Transverse colon (tissue), 4 donors: ENCODE results near the gene CDK5RAP1. TPM values are rescaled to one million over a fixed set of nuclear protein-coding genes. Genes with fewer than 3 reads are reported as not detected.

Experiments
- DNase-seq: peaks from one replicate; pipeline ENCODE4 v3.0.0-alpha.2; 2019
- H3K27ac ChIP-seq, 4 donors: fragments of 200-600 bp; sonication (generic); 2 replicates each; pipeline ENCODE4 v1.5.1; 2016 to 2018; ENCODE audit warnings: inconsistent platforms in 4 of 4
- H3K27me3 ChIP-seq: fragments of 200-600 bp; sonication (generic); 2 replicates; pipeline ENCODE4 v1.5.1; 2017; ENCODE audit warnings: inconsistent platforms
- H3K36me3 ChIP-seq, 4 donors: fragments of 200-600 bp; sonication (generic); 2 replicates each; pipeline ENCODE4 v1.5.1; 2017 to 2019; ENCODE audit warnings: inconsistent platforms in 4 of 4
- H3K4me1 ChIP-seq, 4 donors: fragments of 200-600 bp; sonication (generic); 2 replicates each; pipeline ENCODE4 v1.5.1; 2017 to 2020; ENCODE audit warnings: inconsistent platforms in 4 of 4
- H3K4me3 ChIP-seq, 4 donors: fragments of 200-600 bp; sonication (generic); 1 replicate in 1 of 4; 2 replicates in 3 of 4; pipeline versions ENCODE4 v1.5.1 to v1.6.1; 2017 to 2019; ENCODE audit warnings: inconsistent platforms in 4 of 4
- H3K9me3 ChIP-seq, 2 donors: fragments of 200-600 bp; sonication (generic); 2 replicates each; pipeline ENCODE4 v1.5.1; 2017 to 2019; ENCODE audit warnings: inconsistent platforms in 2 of 2
- CTCF ChIP-seq, 5 experiments: fragments of 200-600 bp in 3 of 5; fragments of 450-650 bp in 2 of 5; sonication (generic) in 3 of 5; IDR thresholded peaks; 1 replicate in 2 of 5; 2 replicates in 3 of 5; pipeline ENCODE4 v1.5.1; 2016 to 2017; ENCODE audit warnings: antibody characterized with exemption in 5 of 5, inconsistent platforms in 3 of 5, mild to moderate bottlenecking in 2 of 5, moderate library complexity in 1 of 5
- EP300 ChIP-seq: sonication (generic); formaldehyde crosslinking; IDR thresholded peaks from one replicate; pipeline ENCODE4 v1.6.1; 2017; ENCODE audit warnings: antibody characterized with exemption, low read depth
- POLR2A ChIP-seq: fragments of 450-650 bp; IDR thresholded peaks from one replicate; pipeline ENCODE4 v1.6.1; 2016; ENCODE audit warnings: antibody characterized with exemption, mild to moderate bottlenecking, moderate library complexity
- POLR2AphosphoS5 ChIP-seq, 3 donors: sonication (generic); formaldehyde crosslinking; IDR thresholded peaks; one replicate each; pipeline ENCODE4 v1.6.1; 2016; ENCODE audit warnings: antibody characterized with exemption in 3 of 3
- WGBS, 2 donors: methylation state at CpG; one replicate each; pipeline ENCODE4 v1.1.5; 2018; ENCODE audit warnings: low coverage in 1 of 2; 5-methylcytosine and 5-hydroxymethylcytosine counted together
- in situ Hi-C, 4 donors: fragments of 200-750 bp; cut with MboI; loops; one replicate each; pipeline versions ENCODE4 v1.15.0 to v1.15.1; 2017; ENCODE audit warnings: low sequenced_read_pairs in 3 of 4, low pct_ligation_motif_present in 1 of 4, low pct_unique_long_range_greater_than_20kb in 1 of 4
- intact Hi-C: fragments of 100-400 bp; cut with DNase I; formaldehyde crosslinking; loops from one replicate; pipeline ENCODE4 v1.15.1; 2023; ENCODE audit warnings: low total_unique reads
- total RNA-seq, 4 donors: library from RNA; depleted of rRNA; stranded (reverse); fragments of >200 nt; gene quantifications; one replicate each; pipeline ENCODE4 v1.1.0, GENCODE V29; 2016

CDK5RAP1 gene
- total RNA-seq, 4 donors from 2014 or later, result 8.6 to 21.3 (median 20.3) TPM

- Histone ChIP-seq H3K4me1 (no peaks in the 10 kb centered on the region), H3K9me3 (no peaks in the 10 kb centered on the region), H3K27me3 (no peaks in the 10 kb centered on the region), H3K36me3 (no peaks in the 10 kb centered on the region), H3K4me3 (no peak overlapping the region), H3K27ac (no peak overlapping the region)
- in situ Hi-C loops, result no loop called here
- 91 to 92% methylated on average over 5 to 10 of the region's 11 CpGs for WGBS, 2 donors
- TF ChIP-seq POLR2AphosphoS5 (IDR thresholded peaks at IDR 0.05), result no peak
- no peak for TF ChIP-seq CTCF (IDR thresholded peaks at IDR 0.05)
- TF ChIP-seq EP300, result no peak
- TF ChIP-seq POLR2A, result no peak
- no peak for DNase-seq
- intact Hi-C loops, result no loop called here
These were observed 53.0 kb downstream of the CDK5RAP1 start for GRCh38 chr20:33348136-33348937.

GRCh38 chr20:33345342-33345741 is 56.0 kb downstream of the CDK5RAP1 start:
- intact Hi-C loops, result no loop called here
- Histone ChIP-seq H3K27ac (no peak overlapping the region), H3K9me3 (no peaks in the 10 kb centered on the region), H3K4me1 (no peaks in the 10 kb centered on the region), H3K4me3 (no peak overlapping the region), H3K36me3 (no peaks in the 10 kb centered on the region), H3K27me3 (no peaks in the 10 kb centered on the region)
- no peak for TF ChIP-seq POLR2AphosphoS5 (IDR thresholded peaks at IDR 0.05)
- 77 to 81% methylated on average over 7 to 9 of the region's 9 CpGs for WGBS, 2 donors
- in situ Hi-C loops, result no loop called here
- DNase-seq, result no peak

- H3K27me3 ChIP-seq, result no peaks in the 10 kb centered on the region
- TF ChIP-seq POLR2AphosphoS5 (IDR thresholded peaks at IDR 0.05) (no peak), EP300 (no peak), POLR2A (no peak), CTCF (IDR thresholded peaks at IDR 0.05) (no peak)
- WGBS, 2 donors, result 83 to 97% methylated on average over 2 to 4 of the region's 4 CpGs
These were observed 57.8 kb downstream of the CDK5RAP1 start for GRCh38 chr20:33343521-33343920.

GRCh38 chr20:33339515-33340058 is 61.7 kb downstream of the CDK5RAP1 start:
- H3K4me1 ChIP-seq, result no peaks in the 10 kb centered on the region
- TF ChIP-seq EP300 (no peak), CTCF (IDR thresholded peaks at IDR 0.05) (no peak), POLR2A (no peak), POLR2AphosphoS5 (IDR thresholded peaks at IDR 0.05) (no peak)
- H3K27me3 ChIP-seq, result no peaks in the 10 kb centered on the region
- in situ Hi-C loops (no loop called here), intact Hi-C loops (no loop called here)
- no peak overlapping the region for H3K27ac ChIP-seq
- no peak for DNase-seq
- no peak overlapping the region for H3K4me3 ChIP-seq
- no peaks in the 10 kb centered on the region for H3K36me3 ChIP-seq
- no peaks in the 10 kb centered on the region for H3K9me3 ChIP-seq
- 75% methylated on average over 8 of the region's 8 CpGs; no CpG with 5 or more reads in 1 of the 2 donors for WGBS, 2 donors

More at GRCh38 chr20:33343521-33343920, 57.8 kb downstream of the CDK5RAP1 start:
- Histone ChIP-seq H3K4me1 (no peaks in the 10 kb centered on the region), H3K9me3 (no peaks in the 10 kb centered on the region), H3K36me3 (no peaks in the 10 kb centered on the region), H3K27ac (no peak overlapping the region), H3K4me3 (no peak overlapping the region)
- no peak for DNase-seq
- intact Hi-C loops (no loop called here), in situ Hi-C loops (no loop called here)
